ENCODE results near the gene SRD5A1.

DNA sequence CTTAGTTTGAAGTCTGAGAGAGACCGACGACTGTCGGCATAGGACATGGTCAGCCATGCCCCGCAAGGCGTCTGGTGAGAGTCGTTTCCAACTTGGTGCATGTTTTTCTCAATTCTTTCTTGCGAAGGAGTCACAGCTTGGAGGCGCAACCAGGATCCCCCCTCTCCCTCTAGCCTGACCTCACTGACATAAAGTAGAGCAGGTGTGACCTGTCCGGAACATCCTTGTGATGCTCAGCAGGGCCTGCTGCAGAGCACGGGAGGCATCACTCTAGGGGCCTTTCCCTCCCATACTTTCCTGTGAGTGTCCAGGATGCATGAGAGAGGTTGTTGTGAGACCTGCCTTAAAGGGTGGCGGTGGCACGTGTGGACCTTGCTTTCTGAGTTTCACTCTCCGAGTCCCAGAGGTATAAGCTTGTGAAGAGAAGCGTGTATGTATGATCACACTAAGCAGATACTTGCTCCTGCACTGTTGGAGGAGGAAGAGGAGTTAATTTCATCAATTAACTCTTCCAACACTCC lies 85.0 kb downstream of the SRD5A1 start:
- TF ChIP-seq, protein P1, sequence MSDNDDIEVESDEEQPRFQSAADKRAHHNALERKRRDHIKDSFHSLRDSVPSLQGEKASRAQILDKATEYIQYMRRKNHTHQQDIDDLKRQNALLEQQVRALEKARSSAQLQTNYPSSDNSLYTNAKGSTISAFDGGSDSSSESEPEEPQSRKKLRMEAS (IDR thresholded peaks at IDR 0.05): no peak
- TF ChIP-seq, protein P2, sequence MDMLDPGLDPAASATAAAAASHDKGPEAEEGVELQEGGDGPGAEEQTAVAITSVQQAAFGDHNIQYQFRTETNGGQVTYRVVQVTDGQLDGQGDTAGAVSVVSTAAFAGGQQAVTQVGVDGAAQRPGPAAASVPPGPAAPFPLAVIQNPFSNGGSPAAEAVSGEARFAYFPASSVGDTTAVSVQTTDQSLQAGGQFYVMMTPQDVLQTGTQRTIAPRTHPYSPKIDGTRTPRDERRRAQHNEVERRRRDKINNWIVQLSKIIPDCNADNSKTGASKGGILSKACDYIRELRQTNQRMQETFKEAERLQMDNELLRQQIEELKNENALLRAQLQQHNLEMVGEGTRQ (IDR thresholded peaks at IDR 0.05; ENCODE audit: low read length): no peak
- TF ChIP-seq RNF2 (IDR thresholded peaks at IDR 0.05; ENCODE audit: borderline replicate concordance, low read depth, low read length, missing control alignments, poor library complexity, severe bottlenecking) (no peak), POLR2AphosphoS5 (IDR thresholded peaks at IDR 0.05; ENCODE audit: low read depth, low read length) (no peak)

Data from H1 (cell line).